Fibroblast of skin of back (primary cell): Measurements from ENCODE around the gene CDY1. TPM values are rescaled to one million over a fixed set of nuclear protein-coding genes. Genes with fewer than 3 reads are reported as not detected.
"Not testable (repeated sequence)": the region's sequence is repeated elsewhere in the genome, so short reads cannot be mapped to it uniquely, and the experiment has no call there.

Experiments used
- DNase-seq: peaks from one replicate; pipeline ENCODE4 v3.0.0-alpha.2; 2013
- polyA plus RNA-seq, 2 experiments: library from polyadenylated mRNA; unstranded; fragments of 120-200 nt; gene quantifications; one replicate each; pipeline ENCODE4 v1.2.1, GENCODE V29; 2013; ENCODE audit not compliant: insufficient read length in 2 of 2

The CDY1 gene, protein sequence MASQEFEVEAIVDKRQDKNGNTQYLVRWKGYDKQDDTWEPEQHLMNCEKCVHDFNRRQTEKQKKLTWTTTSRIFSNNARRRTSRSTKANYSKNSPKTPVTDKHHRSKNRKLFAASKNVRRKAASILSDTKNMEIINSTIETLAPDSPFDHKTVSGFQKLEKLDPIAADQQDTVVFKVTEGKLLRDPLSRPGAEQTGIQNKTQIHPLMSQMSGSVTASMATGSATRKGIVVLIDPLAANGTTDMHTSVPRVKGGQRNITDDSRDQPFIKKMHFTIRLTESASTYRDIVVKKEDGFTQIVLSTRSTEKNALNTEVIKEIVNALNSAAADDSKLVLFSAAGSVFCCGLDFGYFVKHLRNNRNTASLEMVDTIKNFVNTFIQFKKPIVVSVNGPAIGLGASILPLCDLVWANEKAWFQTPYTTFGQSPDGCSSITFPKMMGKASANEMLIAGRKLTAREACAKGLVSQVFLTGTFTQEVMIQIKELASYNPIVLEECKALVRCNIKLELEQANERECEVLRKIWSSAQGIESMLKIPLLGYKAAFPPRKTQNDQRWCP
- polyA plus RNA-seq (2013, experiment 1 of 2; ENCODE audit: insufficient read length), result not detected
- not detected for polyA plus RNA-seq (2013, experiment 2 of 2; ENCODE audit: insufficient read length)

GRCh38 chrY:25621817-25622216, at the start of gene CDY1:
TSS of gene CDY1 (plus strand) at chrY:25622117. CDS start at chrY:25622443, 326 bp downstream.
- DNase-seq, result not testable (repeated sequence)

DNA sequence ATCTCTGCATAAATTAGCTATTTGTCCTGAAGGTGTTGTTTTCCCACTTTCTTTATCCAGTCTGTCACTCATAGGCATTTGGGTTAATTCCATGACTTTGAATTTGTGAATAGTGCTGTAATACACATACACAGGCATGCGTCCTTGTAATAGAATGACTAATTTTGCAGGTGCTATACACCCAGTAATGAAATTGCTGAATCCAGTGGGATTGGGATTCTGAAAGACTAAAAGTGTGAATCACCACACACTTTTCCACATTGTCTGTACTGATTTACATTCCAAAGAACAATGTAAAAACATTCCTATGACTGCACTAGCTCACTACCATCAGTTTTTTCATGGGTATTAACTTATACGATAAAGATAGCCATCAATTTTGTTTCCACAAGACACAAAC, 28.6 kb upstream of the CDY1 start:
- not testable (repeated sequence) for DNase-seq

DNA sequence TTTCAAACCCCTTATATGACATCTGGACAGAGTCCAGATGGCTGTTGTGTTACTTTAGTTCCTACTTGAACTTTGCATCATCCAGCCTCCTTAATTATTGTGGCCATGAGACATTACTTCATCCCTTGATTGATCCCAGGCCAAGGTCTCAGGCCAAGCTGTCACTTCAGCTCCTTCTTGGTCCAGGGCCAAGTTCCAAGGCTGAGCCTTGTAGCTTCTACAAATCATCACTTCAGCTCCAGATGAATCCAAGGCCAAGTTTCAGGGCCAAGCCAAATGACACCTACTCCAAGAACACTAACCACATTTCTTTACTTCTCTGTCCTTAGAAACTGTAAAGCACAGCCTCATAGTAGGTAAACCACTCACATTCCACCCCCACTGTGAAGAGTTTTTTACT, 1.7 kb upstream of the CDY1 start:
- DNase-seq, result not testable (repeated sequence)

DNA sequence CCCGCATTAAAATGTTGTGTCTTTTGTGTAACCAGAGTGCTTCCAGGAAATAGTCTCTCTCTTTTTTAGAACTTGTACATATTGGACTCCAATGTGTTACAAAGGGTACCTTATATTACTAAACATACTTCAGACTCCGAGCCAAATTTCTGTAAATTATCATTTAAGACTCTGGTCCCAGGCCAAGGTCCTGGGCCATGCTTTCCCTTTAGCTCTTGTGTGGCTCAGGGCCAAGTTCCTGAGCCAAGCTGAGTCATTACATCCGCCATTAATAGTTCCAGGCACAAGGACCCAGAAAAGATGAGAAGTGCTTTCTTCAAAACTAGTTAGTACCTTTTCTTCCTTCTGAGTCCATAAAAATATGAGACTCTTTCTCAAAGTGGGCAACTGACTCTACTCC, 4.6 kb downstream of the CDY1 start:
- DNase-seq, result not testable (repeated sequence)

GRCh38 chrY:25630383-25631112, 8.6 kb downstream of the CDY1 start:
- not testable (repeated sequence) for DNase-seq

- not testable (repeated sequence) for DNase-seq
These were observed 17.9 kb downstream of the CDY1 start for GRCh38 chrY:25639852-25640251.

- not testable (repeated sequence) for DNase-seq
These were observed 21.4 kb downstream of the CDY1 start for GRCh38 chrY:25643024-25643915.
